SK-N-SH treated with all-trans-retinoic acid at 6 μM for 48 hours (cell line): Measurements from ENCODE around the gene PPP1R17.

Experiments used
- ARNTL ChIP-seq: fragments of 450-650 bp; formaldehyde crosslinking; IDR thresholded peaks from 2 replicates; pipeline ENCODE4 v1.5.0; 2020; ENCODE audit warnings: low read depth, mild to moderate bottlenecking, moderate library complexity, borderline replicate concordance
- BACH2 ChIP-seq: fragments of 250-450 bp; sonication (Bioruptor Pico); IDR thresholded peaks from 2 replicates; pipeline ENCODE4 v1.9.0; 2021; ENCODE audit warnings: mild to moderate bottlenecking, borderline replicate concordance
- CSDC2 ChIP-seq: fragments of 250-450 bp; sonication (Bioruptor Pico); IDR thresholded peaks from 2 replicates; pipeline ENCODE4 v1.5.0; 2020; ENCODE audit warnings: mild to moderate bottlenecking, moderate library complexity
- ESRRG ChIP-seq: fragments of 250-450 bp; sonication (Bioruptor Pico); IDR thresholded peaks from 2 replicates; pipeline ENCODE4 v1.6.1; 2021; ENCODE audit warnings: mild to moderate bottlenecking
- OSR1 ChIP-seq: fragments of 250-450 bp; sonication (Bioruptor Pico); IDR thresholded peaks from 2 replicates; pipeline ENCODE4 v1.8.0; 2022; ENCODE audit warnings: moderate library complexity, mild to moderate bottlenecking, inconsistent platforms
- PATZ1 ChIP-seq: fragments of 250-450 bp; sonication (Bioruptor Pico); IDR thresholded peaks from 2 replicates; pipeline ENCODE4 v1.8.0; 2020; ENCODE audit warnings: mild to moderate bottlenecking, moderate library complexity, borderline replicate concordance
- PPARA ChIP-seq: fragments of 250-450 bp; sonication (Bioruptor Pico); IDR thresholded peaks from 2 replicates; pipeline ENCODE4 v1.5.0; 2020; ENCODE audit warnings: mild to moderate bottlenecking, borderline replicate concordance
- RARB ChIP-seq: fragments of 250-450 bp; sonication (Bioruptor Pico); IDR thresholded peaks from 2 replicates; pipeline ENCODE4 v1.8.0; 2021; ENCODE audit warnings: mild to moderate bottlenecking, moderate library complexity
- TCF4 ChIP-seq: fragments of 250-450 bp; sonication (Bioruptor Pico); IDR thresholded peaks from 2 replicates; pipeline ENCODE4 v1.8.0; 2021; ENCODE audit warnings: mild to moderate bottlenecking, moderate library complexity, borderline replicate concordance
- ZC3H10 ChIP-seq: fragments of 250-450 bp; sonication (Bioruptor Pico); IDR thresholded peaks from 2 replicates; pipeline ENCODE4 v1.5.1; 2021; ENCODE audit warnings: mild to moderate bottlenecking, moderate library complexity
- ZFP3 ChIP-seq: fragments of 250-450 bp; sonication (Bioruptor Pico); IDR thresholded peaks from 2 replicates; pipeline ENCODE4 v1.5.0; 2020; ENCODE audit warnings: mild to moderate bottlenecking, moderate library complexity
- ZFP30 ChIP-seq: fragments of 450-650 bp; formaldehyde crosslinking; IDR thresholded peaks from 2 replicates; pipeline ENCODE4 v1.5.0; 2022; ENCODE audit warnings: mild to moderate bottlenecking, moderate library complexity
- ZNF8 ChIP-seq: fragments of 450-650 bp; formaldehyde crosslinking; IDR thresholded peaks from 2 replicates; pipeline ENCODE4 v1.5.0; 2020; ENCODE audit warnings: mild to moderate bottlenecking, moderate library complexity
- TF ChIP-seq, protein P1 (sequence below): fragments of 250-450 bp; sonication (Bioruptor Pico); IDR thresholded peaks from 2 replicates; pipeline ENCODE4 v1.5.1; 2020; ENCODE audit warnings: low read depth, mild to moderate bottlenecking, moderate library complexity

DNA sequence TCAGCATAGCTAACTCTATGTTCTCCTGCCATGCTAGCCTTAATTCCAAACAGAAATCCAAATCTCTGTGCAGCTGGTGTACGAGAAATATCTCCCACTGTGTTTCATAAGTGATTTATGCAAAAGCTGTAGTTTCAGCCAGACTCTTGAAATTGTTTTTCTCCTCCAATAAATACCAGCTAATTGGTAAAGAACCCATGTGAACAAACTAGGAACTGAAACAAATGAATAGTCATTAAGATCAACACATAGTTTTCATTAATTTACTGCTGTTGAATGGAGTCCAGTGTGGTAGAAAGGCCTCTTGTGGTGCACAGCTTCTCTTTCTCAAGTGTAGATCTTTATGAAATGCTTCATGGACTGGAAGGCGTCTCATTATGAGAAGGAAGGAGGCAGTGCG is 18.4 kb downstream of the PPP1R17 start:
- TF ChIP-seq ZC3H10 (CRISPR knock-in tag): no peak
- no peak for TF ChIP-seq ZFP3 (CRISPR knock-in tag)
- no peak for TF ChIP-seq ZFP30 (CRISPR knock-in tag)
- TF ChIP-seq ARNTL: no peak
- TF ChIP-seq, protein P1, sequence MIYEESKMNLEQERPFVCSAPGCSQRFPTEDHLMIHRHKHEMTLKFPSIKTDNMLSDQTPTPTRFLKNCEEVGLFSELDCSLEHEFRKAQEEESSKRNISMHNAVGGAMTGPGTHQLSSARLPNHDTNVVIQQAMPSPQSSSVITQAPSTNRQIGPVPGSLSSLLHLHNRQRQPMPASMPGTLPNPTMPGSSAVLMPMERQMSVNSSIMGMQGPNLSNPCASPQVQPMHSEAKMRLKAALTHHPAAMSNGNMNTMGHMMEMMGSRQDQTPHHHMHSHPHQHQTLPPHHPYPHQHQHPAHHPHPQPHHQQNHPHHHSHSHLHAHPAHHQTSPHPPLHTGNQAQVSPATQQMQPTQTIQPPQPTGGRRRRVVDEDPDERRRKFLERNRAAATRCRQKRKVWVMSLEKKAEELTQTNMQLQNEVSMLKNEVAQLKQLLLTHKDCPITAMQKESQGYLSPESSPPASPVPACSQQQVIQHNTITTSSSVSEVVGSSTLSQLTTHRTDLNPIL: no peak
- TF ChIP-seq CSDC2 (CRISPR knock-in tag): no peak
- no peak for TF ChIP-seq PPARA
- no peak for TF ChIP-seq RARB (CRISPR knock-in tag)
- no peak for TF ChIP-seq ESRRG (CRISPR knock-in tag)
- no peak for TF ChIP-seq TCF4 (CRISPR knock-in tag)
- TF ChIP-seq PATZ1 (CRISPR knock-in tag): no peak
- TF ChIP-seq BACH2 (CRISPR knock-in tag): no peak
- no peak for TF ChIP-seq OSR1 (CRISPR knock-in tag)
- no peak for TF ChIP-seq ZNF8 (CRISPR knock-in tag)
